ENCODE results near the gene HOXD4.

The HOXD4 gene

DNA sequence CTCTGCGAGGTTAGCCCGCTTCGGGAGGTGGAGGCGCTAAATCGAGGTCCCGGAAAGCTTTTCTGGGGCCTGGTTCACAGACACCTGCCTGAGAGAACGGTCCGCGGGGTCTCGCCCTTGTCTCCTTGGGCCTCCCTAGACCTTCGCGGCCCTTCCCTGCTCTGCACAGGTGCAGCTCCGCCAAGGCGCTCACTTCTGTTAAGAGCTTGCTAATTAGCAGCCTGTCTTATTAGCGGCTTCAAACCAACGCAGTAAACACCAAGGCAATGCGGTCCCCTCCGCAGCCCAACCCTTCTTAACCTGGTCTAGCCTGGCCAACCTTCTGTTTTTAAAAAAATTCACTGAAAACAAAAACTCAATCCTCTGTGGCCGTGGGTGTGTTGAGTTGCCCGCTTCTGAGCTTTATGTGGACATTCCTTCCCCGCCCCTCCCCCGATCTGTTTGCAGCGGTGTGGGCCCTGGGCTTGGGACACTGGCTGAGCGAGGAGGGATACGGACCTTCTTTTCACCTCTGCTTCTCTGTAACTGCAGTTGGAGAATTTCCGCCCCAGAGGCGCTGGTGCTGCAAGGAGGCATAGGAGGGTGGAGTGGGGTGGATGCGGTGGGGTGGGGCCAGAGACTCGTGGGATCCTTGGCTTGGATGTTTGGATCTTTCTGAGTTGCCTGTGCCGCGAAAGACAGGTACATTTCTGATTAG, 3.4 kb upstream of the HOXD4 start:
- DNase-seq (ENCODE audit: low spot score), result no peak
- TF ChIP-seq, protein P1, sequence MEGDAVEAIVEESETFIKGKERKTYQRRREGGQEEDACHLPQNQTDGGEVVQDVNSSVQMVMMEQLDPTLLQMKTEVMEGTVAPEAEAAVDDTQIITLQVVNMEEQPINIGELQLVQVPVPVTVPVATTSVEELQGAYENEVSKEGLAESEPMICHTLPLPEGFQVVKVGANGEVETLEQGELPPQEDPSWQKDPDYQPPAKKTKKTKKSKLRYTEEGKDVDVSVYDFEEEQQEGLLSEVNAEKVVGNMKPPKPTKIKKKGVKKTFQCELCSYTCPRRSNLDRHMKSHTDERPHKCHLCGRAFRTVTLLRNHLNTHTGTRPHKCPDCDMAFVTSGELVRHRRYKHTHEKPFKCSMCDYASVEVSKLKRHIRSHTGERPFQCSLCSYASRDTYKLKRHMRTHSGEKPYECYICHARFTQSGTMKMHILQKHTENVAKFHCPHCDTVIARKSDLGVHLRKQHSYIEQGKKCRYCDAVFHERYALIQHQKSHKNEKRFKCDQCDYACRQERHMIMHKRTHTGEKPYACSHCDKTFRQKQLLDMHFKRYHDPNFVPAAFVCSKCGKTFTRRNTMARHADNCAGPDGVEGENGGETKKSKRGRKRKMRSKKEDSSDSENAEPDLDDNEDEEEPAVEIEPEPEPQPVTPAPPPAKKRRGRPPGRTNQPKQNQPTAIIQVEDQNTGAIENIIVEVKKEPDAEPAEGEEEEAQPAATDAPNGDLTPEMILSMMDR (IDR thresholded peaks at IDR 0.05; ENCODE audit: extremely low read depth, insufficient read depth, missing control alignments), result no peak
- in situ Hi-C loops (cut with MboI; ENCODE audit: low pct_unique_long_range_greater_than_20kb, low sequenced_read_pairs, unreplicated experiment), result loop anchor here (10.0 kb wide), 1 partner anchor 307 kb away; no protein-coding TSS in a partner anchor

GRCh38 chr2:176148751-176149421, 2.5 kb upstream of the HOXD4 start:
- in situ Hi-C loops (cut with MboI; ENCODE audit: low pct_unique_long_range_greater_than_20kb, low sequenced_read_pairs, unreplicated experiment), result loop anchor here (10.0 kb wide), 1 partner anchor 306 kb away; no protein-coding TSS in a partner anchor
- TF ChIP-seq, protein P1 (IDR thresholded peaks at IDR 0.05; ENCODE audit: extremely low read depth, insufficient read depth, missing control alignments), result no peak
- DNase-seq (ENCODE audit: low spot score), result no peak

DNA sequence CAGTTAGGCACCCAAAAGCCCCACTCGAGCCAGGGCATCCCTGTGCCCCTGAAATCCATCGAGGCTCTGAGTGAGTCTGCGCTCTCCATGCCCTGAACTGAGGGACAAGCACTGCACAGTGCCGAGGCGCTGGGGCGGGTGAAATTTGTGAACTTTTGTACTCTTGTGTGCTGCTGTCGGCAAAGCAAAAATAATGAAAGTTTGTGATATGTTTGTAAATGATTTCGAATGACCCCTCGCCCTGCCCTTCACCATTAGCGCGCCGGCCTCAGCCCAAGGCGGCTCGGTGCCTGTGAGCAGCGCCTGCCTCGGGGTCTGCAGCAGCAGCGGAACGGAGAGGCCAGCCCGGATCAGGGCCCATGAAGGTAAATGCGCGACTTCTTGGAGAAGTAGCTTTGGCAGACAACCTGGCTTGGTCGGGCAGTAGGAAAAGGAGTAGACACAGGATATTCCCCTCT, 1.8 kb upstream of the HOXD4 start:
- TF ChIP-seq, protein P1 (IDR thresholded peaks at IDR 0.05; ENCODE audit: extremely low read depth, insufficient read depth, missing control alignments), result no peak
- in situ Hi-C loops (cut with MboI; ENCODE audit: low pct_unique_long_range_greater_than_20kb, low sequenced_read_pairs, unreplicated experiment), result loop anchor here (10.0 kb wide), 1 partner anchor 305 kb away; no protein-coding TSS in a partner anchor

GRCh38 chr2:176149939-176150583, 1.3 kb upstream of the HOXD4 start:
- TF ChIP-seq, protein P1 (IDR thresholded peaks at IDR 0.05; ENCODE audit: extremely low read depth, insufficient read depth, missing control alignments), result no peak
- no peak for DNase-seq (ENCODE audit: low spot score)
- in situ Hi-C loops (cut with MboI; ENCODE audit: low pct_unique_long_range_greater_than_20kb, low sequenced_read_pairs, unreplicated experiment), result loop anchor here (10.0 kb wide), 1 partner anchor 305 kb away; no protein-coding TSS in a partner anchor

More for the DNA sequence above, 1.8 kb upstream of the HOXD4 start:
- DNase-seq (ENCODE audit: low spot score), result no peak

GRCh38 chr2:176150584-176151441, 537 bp upstream of the HOXD4 start:
- TF ChIP-seq, protein P1 (IDR thresholded peaks at IDR 0.05; ENCODE audit: extremely low read depth, insufficient read depth, missing control alignments), result no peak
- DNase-seq (ENCODE audit: low spot score), result no peak
- in situ Hi-C loops (cut with MboI; ENCODE audit: low pct_unique_long_range_greater_than_20kb, low sequenced_read_pairs, unreplicated experiment), result no loop called here
